GM21737 (cell line): ENCODE measurements around the gene TMEM245.
"Not testable (repeated sequence)": the region's sequence is repeated elsewhere in the genome, so short reads cannot be mapped to it uniquely, and the experiment has no call there.

ENCODE experiments used
- ATAC-seq: cut with Tn5 transposase; IDR thresholded peaks from one replicate; pipeline ENCODE4 v1.9.1; 2021; ENCODE audit warnings: mild to moderate bottlenecking, moderate library complexity; ENCODE audit not compliant: unreplicated experiment

Gene TMEM245

DNA sequence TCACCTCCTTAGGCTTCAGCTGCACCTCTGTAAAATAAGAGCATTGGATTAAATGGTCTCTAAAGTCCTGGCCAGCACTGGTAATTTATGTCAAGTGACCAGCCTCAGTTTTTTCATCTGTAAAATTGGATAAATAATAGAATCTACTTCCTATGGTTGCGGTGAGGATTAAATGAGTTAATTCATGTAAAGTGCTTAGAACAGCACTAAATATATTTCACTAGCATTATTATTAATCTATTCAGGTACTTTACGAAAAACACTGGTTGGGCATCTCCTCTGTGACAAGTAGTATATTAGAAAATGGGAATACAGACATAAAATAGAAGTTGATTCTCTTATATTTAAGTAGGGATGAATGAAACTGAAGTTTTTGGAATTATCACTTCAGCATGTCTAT, 13.8 kb upstream of the TMEM245 start:
- ATAC-seq, result no peak

DNA sequence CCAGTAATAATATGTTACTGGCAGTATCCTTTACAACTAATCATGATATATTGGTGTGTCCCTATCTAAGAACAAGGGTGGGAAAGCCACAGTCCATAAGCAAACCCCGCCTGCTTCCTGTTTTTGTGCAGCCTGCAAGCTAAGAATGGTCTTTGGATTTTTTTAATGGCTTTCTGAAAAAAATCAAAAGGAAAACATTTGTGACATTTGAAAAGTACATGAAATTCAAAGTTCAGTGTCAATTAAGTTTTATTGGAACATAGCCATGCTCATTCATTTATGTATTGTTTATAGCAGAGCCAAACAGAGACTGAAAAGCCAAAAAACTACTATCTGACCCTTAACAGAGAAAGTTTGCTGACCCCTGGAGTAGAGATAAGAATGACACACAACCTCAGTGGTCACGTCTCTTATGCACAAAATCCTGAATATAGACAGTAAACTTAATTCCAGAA, 12.8 kb upstream of the TMEM245 start:
- ATAC-seq, result no peak

GRCh38 chr9:109129470-109130197, 9.9 kb upstream of the TMEM245 start:
- ATAC-seq, result no peak

DNA sequence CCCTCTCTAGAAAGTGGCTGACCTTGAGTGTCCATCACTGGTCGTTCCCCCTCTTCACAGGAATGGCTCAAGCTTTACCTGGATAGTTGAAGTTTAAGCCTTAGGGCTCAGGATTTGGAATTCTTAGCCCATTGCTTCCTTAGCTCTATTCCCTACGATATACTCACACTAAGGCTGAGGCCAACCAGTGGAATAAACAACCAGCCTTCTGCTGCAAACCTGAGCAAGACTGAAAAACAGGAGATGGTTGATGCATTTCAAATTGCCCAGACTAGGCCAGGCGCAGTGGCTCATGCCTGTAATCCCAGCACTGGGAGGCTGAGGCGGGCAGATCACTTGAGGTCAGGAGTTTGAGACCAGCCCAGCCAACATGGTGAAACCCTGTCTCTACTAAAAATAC, 6.9 kb upstream of the TMEM245 start:
- ATAC-seq, result not testable (repeated sequence)

- no peak for ATAC-seq
These were observed 4.4 kb upstream of the TMEM245 start for GRCh38 chr9:109124121-109124520.

GRCh38 chr9:109122726-109123621, 3.2 kb upstream of the TMEM245 start:
- ATAC-seq, result peak; percentile 34

- no peak for ATAC-seq
These were observed 1.6 kb upstream of the TMEM245 start for GRCh38 chr9:109121232-109121796.

DNA sequence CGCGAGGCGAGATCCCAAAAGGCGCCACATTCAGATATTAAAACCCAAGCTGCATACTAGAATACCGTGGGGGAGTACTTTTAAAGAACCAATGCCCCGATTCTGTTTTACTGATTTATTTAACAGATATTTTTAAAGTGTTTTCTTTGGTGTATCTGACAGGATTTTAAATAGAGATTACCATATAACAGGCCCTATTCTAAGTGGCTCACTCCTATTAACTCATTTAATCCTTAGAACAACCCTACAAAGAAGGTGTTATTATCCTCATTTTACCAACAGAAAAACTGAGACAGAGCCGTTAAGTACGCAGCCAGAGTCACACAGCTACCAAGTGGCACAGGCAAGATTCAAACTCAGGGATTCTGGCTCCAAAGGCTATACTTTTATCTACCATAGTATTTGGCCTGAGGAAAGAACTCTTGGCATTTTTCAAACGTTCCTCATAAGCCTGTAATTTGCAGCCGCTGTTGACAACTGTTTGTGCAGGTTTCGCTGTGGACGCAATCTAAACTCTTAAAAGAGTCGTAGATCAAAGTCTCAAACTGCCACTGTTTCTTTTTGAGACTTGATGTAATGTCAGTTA, 550 bp upstream of the TMEM245 start:
- ATAC-seq, result no peak

DNA sequence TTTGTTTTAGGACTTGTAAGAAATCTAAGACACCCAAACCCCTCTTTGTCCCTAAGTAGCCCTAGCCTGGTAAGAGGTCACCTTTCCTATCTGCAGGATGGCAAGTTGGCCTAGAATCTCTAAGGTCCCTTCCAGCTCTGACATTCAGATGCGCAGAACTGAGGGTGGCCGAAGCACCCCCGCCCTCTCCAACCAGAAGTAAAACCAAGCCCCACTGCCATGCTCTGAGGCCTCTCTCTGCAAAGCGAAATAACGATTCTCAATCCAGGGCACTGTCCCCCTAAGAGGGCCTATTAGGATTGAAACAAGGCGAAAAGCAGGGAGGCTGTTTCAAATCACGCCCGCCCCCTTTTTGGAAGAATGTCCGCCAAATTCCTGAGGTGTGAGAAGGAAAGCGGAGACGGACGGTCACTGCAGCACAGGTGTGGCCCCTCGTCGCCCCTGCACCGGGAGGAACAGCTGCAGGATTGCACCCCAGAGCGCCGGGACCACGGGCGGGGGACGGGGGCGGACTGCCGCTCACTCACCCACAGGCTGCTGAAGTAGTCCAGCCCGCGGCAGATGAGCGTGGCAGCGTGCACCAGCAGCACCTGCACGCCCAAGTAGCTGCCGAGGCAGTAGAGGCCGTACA, 824 bp downstream of the TMEM245 start:
- no peak for ATAC-seq

GRCh38 chr9:109117856-109118807, 1.6 kb downstream of the TMEM245 start:
- ATAC-seq, result no peak

DNA sequence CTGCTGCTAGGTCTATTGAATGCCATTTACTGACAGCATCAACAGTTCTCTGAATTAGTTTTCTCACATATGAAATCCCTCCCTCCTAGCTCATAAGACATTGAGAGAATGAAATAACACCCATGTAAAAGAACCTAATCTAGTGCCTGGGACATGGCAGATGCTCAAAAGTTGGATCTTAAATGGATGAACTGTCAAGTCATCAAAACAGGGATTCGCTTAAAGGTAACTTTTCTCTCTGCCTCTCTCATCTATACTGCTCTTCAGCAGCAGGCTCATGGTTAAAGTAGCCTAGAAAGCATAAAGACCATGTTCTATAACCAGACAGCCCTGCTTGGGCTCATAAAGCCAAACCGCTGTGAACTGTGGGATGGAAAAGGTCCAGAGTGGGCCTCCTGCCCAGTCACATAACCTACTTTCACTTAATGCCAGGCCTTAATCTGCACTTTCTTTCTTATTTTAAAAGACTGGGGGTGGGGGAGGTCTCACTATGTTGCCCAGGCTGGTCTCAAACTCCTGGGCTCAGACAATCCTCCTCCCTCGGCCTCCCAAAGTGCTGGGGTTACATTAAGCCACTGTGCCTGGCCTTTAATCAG, 3.7 kb downstream of the TMEM245 start:
- ATAC-seq, result no peak

DNA sequence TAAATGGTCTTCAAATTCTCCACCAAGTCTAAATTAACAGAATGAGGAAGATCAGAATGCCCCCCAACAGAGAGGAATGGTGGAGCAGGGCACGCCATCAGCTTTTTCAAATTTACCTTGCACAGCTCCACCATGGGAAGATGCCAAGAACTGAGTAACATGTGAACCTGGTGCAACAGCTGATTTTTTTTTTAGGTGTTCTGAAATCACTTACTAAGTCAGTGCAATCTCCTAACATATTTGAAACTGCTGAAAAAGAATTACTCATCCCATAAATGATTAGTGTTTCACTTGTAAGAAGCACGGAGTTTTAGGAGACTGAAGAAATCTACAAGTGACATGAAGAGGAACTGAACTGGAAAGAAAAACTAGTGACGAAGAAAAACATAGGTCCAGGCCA, 5.1 kb downstream of the TMEM245 start:
- ATAC-seq, result no peak

DNA sequence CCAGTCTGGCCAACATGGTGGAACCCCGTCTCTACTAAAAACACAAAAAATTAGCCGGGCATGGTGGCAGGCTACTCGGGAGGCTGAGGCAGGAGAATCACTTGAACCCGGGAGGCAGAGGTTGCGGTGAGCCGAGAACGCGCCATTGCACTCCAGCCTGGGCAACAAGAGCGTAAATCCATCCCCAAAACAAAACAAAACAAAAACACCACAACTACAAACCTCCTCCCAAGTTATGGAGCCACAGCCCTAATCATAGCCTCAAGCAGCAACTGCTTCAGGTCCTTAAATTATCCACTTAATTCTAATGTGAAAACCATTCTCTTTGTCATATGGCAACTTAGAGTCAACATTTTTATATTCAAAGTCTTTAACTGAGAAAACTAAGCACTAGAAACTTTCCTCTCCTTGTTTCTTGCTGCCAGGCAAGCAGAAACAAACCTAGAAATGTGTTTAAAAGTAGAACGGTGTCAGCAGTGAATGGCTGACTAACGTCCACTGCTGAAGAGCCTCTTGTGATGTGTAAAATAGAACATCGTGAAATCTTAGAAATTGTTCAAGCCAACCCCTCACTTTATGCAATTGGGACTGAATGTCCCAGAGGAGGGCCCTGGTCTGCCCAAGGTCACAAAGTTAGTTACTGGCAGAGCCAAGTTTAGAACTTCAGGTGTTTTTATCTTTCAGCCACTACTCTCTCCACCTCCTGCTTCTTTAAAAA, 5.7 kb downstream of the TMEM245 start:
- ATAC-seq, result no peak

DNA sequence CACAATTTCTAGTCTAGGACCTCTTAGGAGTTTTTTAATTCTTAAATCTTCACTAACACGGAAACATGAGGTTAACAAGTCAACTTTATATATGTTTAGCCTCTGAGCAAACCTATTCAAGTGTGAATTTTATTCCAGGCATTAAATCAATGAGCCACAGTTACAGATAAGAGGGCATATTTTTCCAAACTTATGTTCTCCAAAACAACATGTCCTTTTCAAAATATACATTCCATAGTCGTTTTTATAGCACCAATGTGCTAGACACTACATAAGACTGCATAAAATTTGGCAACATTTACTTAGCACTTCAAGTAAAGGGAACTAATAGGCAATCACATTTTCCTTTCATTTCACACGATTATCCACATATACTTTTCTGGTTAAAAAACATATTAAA, 6.5 kb downstream of the TMEM245 start:
- no peak for ATAC-seq

DNA sequence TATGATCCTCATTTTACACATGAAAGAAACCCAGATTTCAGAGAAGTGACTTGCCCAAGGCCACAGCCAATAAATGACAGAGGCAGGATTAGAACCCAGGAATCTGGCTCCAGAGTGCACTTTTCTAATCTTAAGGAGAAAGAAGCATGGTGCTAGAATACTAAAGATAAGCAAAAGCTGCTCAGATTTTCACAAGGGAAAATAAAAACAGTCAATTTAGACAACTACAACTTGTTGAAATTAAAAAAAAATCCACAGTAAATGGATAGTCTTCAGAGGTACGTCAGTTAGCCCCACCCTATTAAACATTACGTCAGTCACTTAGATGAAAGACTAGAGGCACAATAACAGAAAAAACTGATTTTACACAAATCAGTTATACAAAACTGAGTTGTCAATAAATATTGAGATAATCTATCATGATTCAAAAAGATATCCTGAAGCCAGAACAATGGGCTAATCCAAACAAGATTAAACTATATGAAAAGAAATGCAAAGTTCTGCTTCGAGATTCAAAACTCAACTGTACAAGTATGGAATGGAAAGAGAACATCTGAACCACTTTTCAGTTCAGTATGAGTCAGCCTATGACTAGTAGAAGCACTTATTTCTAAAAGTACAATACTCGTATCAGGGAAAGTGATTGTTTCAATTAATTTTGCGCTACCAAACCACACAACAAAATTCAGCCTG, 9.3 kb downstream of the TMEM245 start:
- ATAC-seq, result peak; percentile 65

GRCh38 chr9:109109967-109110328, 9.8 kb downstream of the TMEM245 start:
- ATAC-seq, result no peak

GRCh38 chr9:109108318-109108717, 11.4 kb downstream of the TMEM245 start:
- no peak for ATAC-seq
